ENCODE results near the gene LGALS7B.
"Not testable (repeated sequence)": the region's sequence is repeated elsewhere in the genome, so short reads cannot be mapped to it uniquely, and the experiment has no call there.

LGALS7B gene

GRCh38 chr19:38825936-38826335 is 36.9 kb downstream of the LGALS7B start:
- not testable (repeated sequence) for DNase-seq

- no peak for DNase-seq
Measured at GRCh38 chr19:38826856-38827551, 38.0 kb downstream of the LGALS7B start.

- DNase-seq = not testable (repeated sequence)
Measured at GRCh38 chr19:38829203-38829602, 40.2 kb downstream of the LGALS7B start.

- DNase-seq = no peak
Measured at GRCh38 chr19:38830039-38830733, 41.2 kb downstream of the LGALS7B start.

DNA sequence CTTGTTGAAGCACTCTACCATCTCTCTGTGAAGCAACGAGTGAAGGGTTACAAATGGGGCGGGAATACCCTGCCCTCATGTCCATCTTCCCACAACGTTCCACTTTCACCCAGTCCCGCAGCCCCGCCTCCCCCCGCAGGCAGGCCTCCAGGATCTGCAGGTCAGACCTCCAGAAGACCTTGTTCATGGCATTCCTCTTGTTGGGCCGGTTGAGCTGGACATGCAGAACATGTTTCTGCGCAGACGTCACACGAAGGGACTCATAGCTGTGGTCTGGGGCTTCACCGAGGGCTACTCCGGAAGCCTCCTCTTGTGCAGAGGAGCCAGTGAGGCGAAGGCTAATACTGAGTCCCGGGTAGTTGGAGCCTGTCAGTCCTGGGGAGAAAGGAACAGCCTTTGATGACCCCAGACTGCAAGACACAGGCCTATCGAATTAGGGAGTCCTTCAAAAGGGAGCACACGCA is 42.2 kb downstream of the LGALS7B start:
- DNase-seq = peak; percentile 37

GRCh38 chr19:38833092-38833425 is 44.1 kb downstream of the LGALS7B start:
- DNase-seq = no peak

GRCh38 chr19:38834104-38834490 is 45.1 kb downstream of the LGALS7B start:
- DNase-seq = no peak

- DNase-seq = no peak
Measured at GRCh38 chr19:38834590-38834989, 45.6 kb downstream of the LGALS7B start.

DNA sequence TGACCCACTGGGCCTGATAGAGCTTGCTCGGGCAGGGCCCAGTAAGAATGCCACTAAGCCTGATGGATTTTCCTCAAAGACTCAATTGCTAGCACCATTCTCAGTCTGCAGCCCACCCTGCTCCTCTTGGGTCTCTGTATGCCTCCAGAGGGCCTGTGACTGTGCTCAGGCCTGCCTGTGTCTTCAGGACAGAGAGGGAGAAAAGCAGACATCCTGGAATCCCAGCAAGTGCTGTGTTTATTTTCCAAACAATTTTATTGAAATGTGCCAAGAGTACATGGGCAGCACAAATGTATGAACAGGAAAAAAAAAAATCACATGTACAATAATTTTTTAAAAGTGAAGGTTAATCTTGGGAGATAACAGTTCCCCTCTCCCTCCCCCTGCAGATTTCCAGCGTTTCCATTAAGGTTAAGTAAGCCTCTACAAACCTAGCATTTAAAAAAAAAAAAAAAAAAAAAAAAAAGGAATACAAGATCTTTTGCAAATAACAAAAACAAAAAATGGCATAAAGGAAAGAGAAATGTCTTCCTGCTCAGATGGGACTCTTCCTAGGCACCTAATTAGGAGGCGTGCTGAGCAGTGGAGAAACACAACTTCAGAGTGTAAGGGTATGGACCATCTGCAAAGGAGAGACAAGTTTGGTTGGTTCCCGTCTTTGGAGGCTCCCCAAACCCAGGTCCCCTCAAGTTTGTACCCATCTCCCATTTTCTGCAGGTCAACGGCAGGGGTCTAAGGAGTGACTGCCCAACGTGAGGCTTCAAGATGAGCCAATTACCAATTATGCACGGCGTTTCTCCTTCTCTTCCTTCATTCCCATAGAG is 47.4 kb downstream of the LGALS7B start:
- DNase-seq = no peak

DNA sequence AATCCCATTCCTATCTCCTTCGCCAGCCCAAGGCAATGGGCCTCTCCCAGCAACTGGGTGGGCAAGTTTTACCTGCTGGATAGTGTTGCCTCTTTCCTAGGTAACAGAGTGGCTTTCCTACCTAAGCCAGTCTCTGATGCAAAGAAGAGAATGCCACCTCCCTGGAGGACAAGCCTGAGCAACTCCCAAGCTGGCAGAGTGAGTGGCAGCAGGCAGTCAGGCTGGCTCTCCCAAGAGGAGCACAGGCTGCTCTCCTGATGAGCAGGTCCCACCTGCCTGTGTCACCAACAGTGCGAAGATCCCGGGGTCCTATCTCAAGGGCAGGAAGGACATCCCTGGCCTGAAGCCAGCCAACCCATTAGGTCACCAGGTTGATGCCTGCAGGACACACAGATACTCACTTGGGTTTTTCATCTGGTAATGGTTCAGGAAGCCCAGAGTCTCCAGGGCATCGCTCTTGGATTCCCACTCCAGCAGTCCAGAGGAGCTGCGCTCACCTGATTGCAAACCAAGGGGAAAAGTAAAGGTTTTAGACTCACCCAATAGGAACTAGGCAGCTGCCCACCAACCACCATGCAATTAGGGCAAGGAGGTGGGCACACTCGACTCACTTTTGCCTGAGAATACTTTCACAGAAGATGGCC is 48.1 kb downstream of the LGALS7B start:
- no peak for DNase-seq

DNA sequence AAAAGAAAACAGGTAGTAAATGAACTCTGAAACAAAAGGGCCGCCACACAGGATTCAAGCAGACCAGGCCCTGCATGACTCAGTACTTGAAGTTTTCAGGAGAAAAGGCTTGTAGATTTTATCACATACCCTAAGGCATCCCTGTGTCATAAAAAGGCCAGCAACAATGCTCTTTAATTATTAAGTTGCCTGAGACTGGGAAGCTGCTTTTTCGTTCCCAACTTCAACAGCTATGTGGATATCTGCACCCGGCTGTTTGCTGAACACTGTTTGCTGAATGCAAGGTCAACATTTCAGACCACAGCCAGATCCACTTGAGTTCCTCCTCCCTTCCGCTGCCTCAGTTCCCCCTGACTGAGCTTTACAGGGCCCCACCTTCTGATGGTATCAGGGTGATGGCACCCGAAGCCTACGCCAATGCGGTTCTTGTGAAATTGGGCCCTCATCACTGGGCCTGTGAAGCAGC is 48.7 kb downstream of the LGALS7B start:
- no peak for DNase-seq

- no peak for DNase-seq
Measured at GRCh38 chr19:38838208-38838985, 49.4 kb downstream of the LGALS7B start.

DNA sequence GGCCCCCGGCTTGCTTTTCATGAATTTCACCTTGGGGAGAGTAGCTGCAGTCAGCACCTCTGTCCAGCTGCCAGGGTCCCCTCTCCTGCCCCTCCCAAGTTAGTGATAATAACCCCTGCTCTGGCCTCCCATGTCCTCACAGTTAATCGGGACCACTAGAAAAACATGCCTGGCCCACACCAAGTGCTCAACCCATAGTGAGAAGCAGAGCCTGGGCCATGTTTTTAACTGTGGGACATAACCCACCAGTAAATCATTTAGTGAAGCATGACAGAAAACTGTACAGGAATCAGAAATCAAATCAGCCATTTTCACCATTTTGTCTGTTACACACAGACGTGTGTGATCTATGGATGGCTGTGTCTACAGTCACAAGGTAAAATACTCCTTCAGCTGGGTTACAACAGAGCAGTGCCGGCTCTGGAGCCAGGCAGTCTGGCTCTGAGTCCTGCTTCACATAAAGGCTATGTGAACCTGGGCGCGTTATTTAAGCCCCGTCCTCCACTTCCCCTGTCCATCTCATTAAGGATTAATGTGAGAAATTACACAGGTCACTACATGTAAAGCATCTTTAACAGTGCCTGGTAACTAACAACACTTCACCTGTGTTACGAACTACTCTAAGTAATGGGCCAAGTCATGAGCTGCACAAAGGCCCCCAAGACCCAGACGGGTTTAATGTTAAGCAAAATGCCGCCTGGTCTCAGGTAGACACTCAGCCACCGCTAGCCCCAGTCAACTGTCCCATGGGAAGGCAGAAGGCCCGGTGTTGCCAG is 50.2 kb downstream of the LGALS7B start:
- no peak for DNase-seq

DNA sequence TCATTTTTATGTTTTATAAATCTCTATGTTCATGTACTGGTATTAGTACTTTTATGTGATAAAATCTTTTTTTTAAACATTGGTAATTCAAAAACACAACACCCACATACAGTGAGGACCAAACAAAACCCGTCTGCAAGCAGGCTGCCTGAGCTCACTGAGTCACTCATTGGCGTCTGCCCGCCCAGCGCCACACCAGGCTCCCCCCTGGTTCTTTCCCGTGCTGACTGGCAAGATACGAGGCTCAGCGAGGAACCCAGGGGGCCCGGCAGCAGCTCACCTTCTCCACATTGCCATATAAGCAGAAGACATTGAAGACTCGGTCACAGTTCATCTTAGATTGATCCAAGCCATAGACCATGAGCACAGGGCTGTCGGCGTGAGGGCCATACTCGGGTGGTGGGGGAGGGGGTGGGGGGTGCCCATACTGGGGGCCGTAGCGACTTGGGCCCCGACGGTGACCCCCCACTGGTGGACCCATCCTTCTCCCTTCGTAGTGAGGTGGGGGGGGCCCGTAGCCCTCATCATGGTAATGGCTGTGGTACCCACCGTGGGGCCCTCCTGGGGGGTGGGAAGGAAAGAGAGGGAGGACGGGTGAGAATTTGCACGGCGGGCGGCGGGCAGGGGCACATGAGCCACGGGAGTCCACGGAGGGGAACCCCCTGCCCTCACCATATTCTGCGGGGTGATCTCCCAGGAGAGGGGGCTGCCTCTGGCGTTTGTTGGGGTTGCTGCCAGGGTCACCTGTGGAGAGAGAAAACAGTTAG is 51.0 kb downstream of the LGALS7B start:
- no peak for DNase-seq

- DNase-seq = no peak
Measured at GRCh38 chr19:38840583-38840968, 51.6 kb downstream of the LGALS7B start.

Data from CD4-positive, alpha-beta T cell treated with Interleukin-21 for 1 hour (primary cell).